GM12801 (cell line): ENCODE measurements around the gene SAMSN1.

ENCODE experiments used
- TF ChIP-seq, protein P1 (sequence below): IDR thresholded peaks from one replicate; pipeline ENCODE4 v1.5.1; 2011; ENCODE audit warnings: control low read depth; ENCODE audit not compliant: insufficient read length; ENCODE audit errors: extremely low read depth

SAMSN1 gene

DNA sequence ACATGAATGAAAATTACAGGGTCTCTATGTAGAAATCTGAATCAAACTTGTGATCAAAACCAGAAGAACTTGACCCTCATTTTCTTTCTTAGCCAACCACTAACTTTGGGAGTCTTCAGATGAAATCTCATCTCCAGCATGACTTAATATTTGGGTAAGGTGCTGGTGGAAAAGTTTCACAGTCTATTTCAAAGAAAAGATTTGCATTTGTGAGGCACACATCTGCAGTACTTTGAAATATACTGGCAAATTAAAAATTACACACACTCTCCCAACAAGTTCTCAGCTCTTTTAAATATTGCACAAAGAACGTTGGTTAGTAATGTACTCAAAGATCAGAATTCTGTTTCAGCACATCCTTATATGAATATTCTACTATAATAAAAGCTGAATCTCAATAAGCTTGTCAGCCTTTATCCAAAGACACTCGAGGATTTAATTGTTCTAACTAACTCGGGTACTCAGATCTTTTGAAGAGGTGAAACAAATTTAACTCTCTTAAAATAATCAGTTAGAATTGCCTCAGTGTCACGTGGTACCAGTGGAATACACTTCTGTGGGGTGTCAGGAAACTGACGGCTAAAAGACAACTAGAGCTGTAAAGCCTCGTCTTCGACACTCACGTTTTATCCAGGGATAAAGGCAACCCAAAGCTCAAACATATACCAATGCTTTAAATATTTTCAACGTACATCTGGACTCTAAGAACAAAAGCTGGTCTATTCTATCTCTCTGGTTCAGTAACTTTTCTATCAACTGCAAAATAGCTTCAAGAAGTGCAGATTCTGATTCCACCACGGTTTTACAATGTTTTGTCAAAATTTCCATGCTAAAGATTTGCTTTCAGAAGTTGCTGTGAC lies 19.0 kb downstream of the SAMSN1 start:
- TF ChIP-seq, protein P1, sequence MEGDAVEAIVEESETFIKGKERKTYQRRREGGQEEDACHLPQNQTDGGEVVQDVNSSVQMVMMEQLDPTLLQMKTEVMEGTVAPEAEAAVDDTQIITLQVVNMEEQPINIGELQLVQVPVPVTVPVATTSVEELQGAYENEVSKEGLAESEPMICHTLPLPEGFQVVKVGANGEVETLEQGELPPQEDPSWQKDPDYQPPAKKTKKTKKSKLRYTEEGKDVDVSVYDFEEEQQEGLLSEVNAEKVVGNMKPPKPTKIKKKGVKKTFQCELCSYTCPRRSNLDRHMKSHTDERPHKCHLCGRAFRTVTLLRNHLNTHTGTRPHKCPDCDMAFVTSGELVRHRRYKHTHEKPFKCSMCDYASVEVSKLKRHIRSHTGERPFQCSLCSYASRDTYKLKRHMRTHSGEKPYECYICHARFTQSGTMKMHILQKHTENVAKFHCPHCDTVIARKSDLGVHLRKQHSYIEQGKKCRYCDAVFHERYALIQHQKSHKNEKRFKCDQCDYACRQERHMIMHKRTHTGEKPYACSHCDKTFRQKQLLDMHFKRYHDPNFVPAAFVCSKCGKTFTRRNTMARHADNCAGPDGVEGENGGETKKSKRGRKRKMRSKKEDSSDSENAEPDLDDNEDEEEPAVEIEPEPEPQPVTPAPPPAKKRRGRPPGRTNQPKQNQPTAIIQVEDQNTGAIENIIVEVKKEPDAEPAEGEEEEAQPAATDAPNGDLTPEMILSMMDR = no peak

DNA sequence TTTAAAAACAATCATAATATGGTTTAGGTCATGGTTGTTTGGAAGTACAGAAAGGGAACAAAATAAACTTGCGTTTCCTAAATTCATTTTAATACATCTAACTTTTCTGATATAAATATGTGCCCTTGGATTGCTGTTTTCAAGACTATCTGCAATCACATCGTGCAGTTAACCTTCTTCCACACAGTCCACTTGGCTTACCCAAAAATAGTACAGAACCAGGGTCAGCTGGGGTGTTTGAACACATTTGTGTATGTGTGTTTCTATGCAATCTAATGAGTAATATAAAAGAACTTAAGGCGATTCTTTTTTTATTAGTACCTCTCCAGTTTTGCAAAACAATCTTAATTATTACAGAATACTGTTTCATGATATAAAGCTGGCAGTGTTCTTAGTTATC lies 19.9 kb downstream of the SAMSN1 start:
- TF ChIP-seq, protein P1 = no peak

DNA sequence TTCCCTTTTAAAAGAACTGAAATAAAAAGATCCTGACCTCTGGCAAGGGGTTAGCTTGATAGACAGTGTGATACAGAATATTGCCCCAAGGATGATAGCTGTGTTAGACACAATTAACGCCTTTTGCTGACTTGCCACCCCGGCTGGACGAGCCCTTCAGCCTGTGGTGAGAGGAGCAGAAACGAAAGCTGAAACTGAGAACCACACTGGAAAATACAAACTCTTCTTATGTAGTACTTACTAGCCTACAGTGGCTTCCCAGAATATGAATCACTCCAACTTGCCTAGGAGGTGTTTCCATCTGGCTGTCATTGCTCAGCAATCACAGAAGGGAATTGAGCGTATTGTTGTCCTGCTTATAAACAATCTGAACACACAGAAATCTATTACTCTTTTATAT lies 22.9 kb downstream of the SAMSN1 start:
- TF ChIP-seq, protein P1 = no peak

DNA sequence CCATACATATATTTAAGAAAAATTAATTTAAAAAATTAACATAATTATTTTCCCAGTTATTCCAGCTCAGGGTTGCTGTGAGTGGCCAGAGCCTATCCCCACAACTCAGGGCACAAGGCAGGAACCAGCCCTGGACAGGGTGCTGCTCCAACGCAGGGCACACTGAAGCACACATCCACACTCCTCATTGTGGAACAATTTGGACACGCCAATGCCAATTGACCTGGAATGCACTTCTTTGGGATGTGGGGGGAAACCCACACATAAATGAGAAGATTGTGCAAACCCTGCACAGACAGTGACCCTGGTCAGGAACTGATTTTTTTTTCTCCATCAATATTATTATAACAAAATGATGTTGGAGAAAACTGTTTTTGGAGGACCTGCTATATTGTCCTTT lies 23.4 kb downstream of the SAMSN1 start:
- TF ChIP-seq, protein P1 = no peak

- TF ChIP-seq, protein P1 = no peak
These were observed 25.6 kb downstream of the SAMSN1 start for GRCh38 chr21:14520535-14520934.

GRCh38 chr21:14519000-14519399 lies 27.1 kb downstream of the SAMSN1 start:
- TF ChIP-seq, protein P1 = no peak

GRCh38 chr21:14513804-14514203 lies 32.3 kb downstream of the SAMSN1 start:
- TF ChIP-seq, protein P1 = no peak
